GM06990 (cell line): Measurements from ENCODE around the gene WDCP.
A peak's percentile ranks its signal among the peaks of the same experiment; 100 is the strongest.
"Not testable (repeated sequence)": the region's sequence is repeated elsewhere in the genome, so short reads cannot be mapped to it uniquely, and the experiment has no call there.

Experiments
- DNase-seq: peaks from one replicate; pipeline ENCODE4 v3.0.0-alpha.2; 2011; ENCODE audit not compliant: insufficient read length; ENCODE audit errors: extremely low read depth
- H3K27me3 ChIP-seq: replicated peaks from 2 replicates; pipeline ENCODE4 v1.6.0; 2011; ENCODE audit warnings: low read length; ENCODE audit not compliant: control insufficient read depth, insufficient read depth
- H3K36me3 ChIP-seq: 2 replicates; pipeline ENCODE4 v1.5.1; 2011; ENCODE audit warnings: low read length; ENCODE audit not compliant: control insufficient read depth, insufficient read depth
- H3K4me3 ChIP-seq: replicated peaks from 2 replicates; pipeline ENCODE4 v1.5.1; 2011; ENCODE audit warnings: low read depth, mild to moderate bottlenecking, control low read depth, low read length
- CTCF ChIP-seq: IDR thresholded peaks from 2 replicates; pipeline ENCODE4 v1.5.1; 2011; ENCODE audit warnings: low read length, control low read depth, mild to moderate bottlenecking, inconsistent platforms; ENCODE audit not compliant: insufficient read depth, poor library complexity, severe bottlenecking

Gene WDCP

GRCh38 chr2:24046599-24046929, 627 bp downstream of the WDCP start:
- H3K4me3 ChIP-seq, result peak overlapping the region; percentile 80
- H3K36me3 ChIP-seq, result no peaks in the 10 kb centered on the region
- no peak for DNase-seq
- TF ChIP-seq CTCF, result no peak
- no peaks in the 10 kb centered on the region for H3K27me3 ChIP-seq

- no peak for DNase-seq
- peak overlapping the region; percentile 80 for H3K4me3 ChIP-seq
- no peaks in the 10 kb centered on the region for H3K36me3 ChIP-seq
- no peaks in the 10 kb centered on the region for H3K27me3 ChIP-seq
- no peak for TF ChIP-seq CTCF
Observed at GRCh38 chr2:24045511-24046508, 1.4 kb downstream of the WDCP start.

- not testable (repeated sequence) for DNase-seq, H3K27me3 ChIP-seq, H3K36me3 ChIP-seq, H3K4me3 ChIP-seq
Observed at GRCh38 chr2:24043133-24043532, 4.1 kb downstream of the WDCP start.

GRCh38 chr2:24040511-24040910, 6.7 kb downstream of the WDCP start:
- no peak for DNase-seq
- peaks cover 2% of the 10 kb centered on the region for H3K36me3 ChIP-seq
- TF ChIP-seq CTCF, result no peak

GRCh38 chr2:24038786-24039499, 8.2 kb downstream of the WDCP start:
- H3K36me3 ChIP-seq, result peaks cover 2% of the 10 kb centered on the region
- no peaks in the 10 kb centered on the region for H3K27me3 ChIP-seq
- H3K4me3 ChIP-seq, result no peak overlapping the region
- TF ChIP-seq CTCF, result no peak
- DNase-seq, result no peak

More at GRCh38 chr2:24040511-24040910, 6.7 kb downstream of the WDCP start:
- H3K4me3 ChIP-seq, result no peak overlapping the region
- no peaks in the 10 kb centered on the region for H3K27me3 ChIP-seq

- no peaks in the 10 kb centered on the region for H3K27me3 ChIP-seq
- no peak overlapping the region for H3K4me3 ChIP-seq
- DNase-seq, result no peak
- no peak for TF ChIP-seq CTCF
- H3K36me3 ChIP-seq, result peaks cover 11% of the 10 kb centered on the region
Observed at GRCh38 chr2:24026233-24026632, 21.0 kb downstream of the WDCP start.
